H1 (cell line): Measurements from ENCODE around the gene SPDYE2B. TPM values are rescaled to one million over a fixed set of nuclear protein-coding genes. Genes with fewer than 3 reads are reported as not detected.
A peak's percentile ranks its signal among the peaks of the same experiment; 100 is the strongest.
"Not testable (repeated sequence)": the region's sequence is repeated elsewhere in the genome, so short reads cannot be mapped to it uniquely, and the experiment has no call there.

Experiments
- CTCF ChIA-PET: fragments of 300-600 bp; sonication (Branson Sonifier 250); formaldehyde crosslinking; loops from one replicate; lab custom pipeline; 2021; ENCODE audit not compliant: partially characterized antibody; lab: Charles Lee
- POLR2A ChIA-PET: fragments of 300-600 bp; sonication (Branson Sonifier 250); formaldehyde crosslinking; loops from one replicate; lab custom pipeline; 2021; ENCODE audit warnings: inconsistent platforms; ENCODE audit not compliant: partially characterized antibody; lab: Charles Lee
- DNase-seq, 2 experiments: peaks; one replicate each; pipeline versions ENCODE4 v3.0.0 to v3.0.0-alpha.2; 2010 to 2022; ENCODE audit warnings: low spot score in 2 of 2, low read depth in 1 of 2, mixed read lengths in 1 of 2
- FAIRE-seq: peaks from 2 replicates; lab custom pipeline; 2011; peaks lifted over from hg19 to GRCh38; lab: Jason Lieb, UNC
- H2AFZ ChIP-seq: 2 replicates; pipeline ENCODE4 v1.8.1; 2012; ENCODE audit warnings: low read length, inconsistent platforms
- H2AK5ac ChIP-seq: 2 replicates; pipeline ENCODE4 v1.6.1; 2013; ENCODE audit warnings: low read depth, low read length
- H2BK120ac ChIP-seq: replicated peaks from 2 replicates; pipeline ENCODE3; 2013; ENCODE audit warnings: low read depth, low read length, inconsistent platforms
- H2BK12ac ChIP-seq: 2 replicates; pipeline ENCODE4 v1.6.1; 2013; ENCODE audit warnings: low read depth, low read length
- H2BK15ac ChIP-seq: 2 replicates; pipeline ENCODE4 v1.6.1; 2013; ENCODE audit warnings: low read length
- H2BK20ac ChIP-seq: 2 replicates; pipeline ENCODE4 v1.6.1; 2013; ENCODE audit warnings: low read length
- H2BK5ac ChIP-seq: 2 replicates; pipeline ENCODE4 v1.6.1; 2013; ENCODE audit warnings: low read depth, low read length
- H3K14ac ChIP-seq: 2 replicates; pipeline ENCODE4 v1.6.1; 2013; ENCODE audit warnings: inconsistent platforms; ENCODE audit not compliant: insufficient read length
- H3K18ac ChIP-seq: 2 replicates; pipeline ENCODE4 v1.6.1; 2013; ENCODE audit warnings: low read length; ENCODE audit errors: extremely low read depth
- H3K23ac ChIP-seq: 2 replicates; pipeline ENCODE4 v1.6.1; 2013; ENCODE audit warnings: inconsistent platforms; ENCODE audit not compliant: insufficient read length
- H3K23me2 ChIP-seq: 2 replicates; pipeline ENCODE4 v1.6.1; 2013; ENCODE audit warnings: low read depth, low read length
- H3K27ac ChIP-seq: 2 replicates; pipeline ENCODE4 v1.6.1; 2011; ENCODE audit warnings: low read depth, low read length, inconsistent platforms
- H3K27me3 ChIP-seq, 4 experiments: replicated peaks in 1 of 4; 1 replicate in 1 of 4; 2 replicates in 3 of 4; pipeline versions ENCODE4 v1.6.1 to v1.8.1; 2011 to 2013; ENCODE audit warnings: low read length in 3 of 4, mild to moderate bottlenecking in 3 of 4, inconsistent platforms in 2 of 4, mixed read lengths in 2 of 4, moderate library complexity in 1 of 4; ENCODE audit not compliant: control insufficient read depth in 3 of 4, insufficient read depth in 3 of 4; ENCODE audit errors: extremely low read depth in 1 of 4
- H3K36me3 ChIP-seq, 4 experiments: 2 replicates each; pipeline versions ENCODE4 v1.6.1 to v1.8.1; 2011 to 2013; ENCODE audit warnings: mild to moderate bottlenecking in 4 of 4, low read length in 3 of 4, moderate library complexity in 2 of 4, control low read depth in 1 of 4, inconsistent platforms in 1 of 4; ENCODE audit not compliant: insufficient read depth in 4 of 4, control insufficient read depth in 2 of 4
- H3K4ac ChIP-seq: replicated peaks from 2 replicates; pipeline ENCODE3; 2013; ENCODE audit warnings: low read length, low read depth, mixed read lengths, inconsistent platforms; ENCODE audit not compliant: insufficient read length
- H3K4me1 ChIP-seq, 4 experiments: replicated peaks in 1 of 4; 1 replicate in 1 of 4; 2 replicates in 3 of 4; pipeline versions ENCODE4 v1.6.1 to v1.8.1; 2011 to 2013; ENCODE audit warnings: low read length in 3 of 4, inconsistent platforms in 2 of 4, mixed read lengths in 1 of 4; ENCODE audit not compliant: insufficient read depth in 4 of 4, control insufficient read depth in 3 of 4
- H3K4me2 ChIP-seq, 2 experiments: 2 replicates each; pipeline versions ENCODE4 v1.6.1 to v1.8.1; 2011 to 2013; ENCODE audit warnings: low read depth in 2 of 2, low read length in 2 of 2, control low read depth in 1 of 2, inconsistent platforms in 1 of 2, mild to moderate bottlenecking in 1 of 2; ENCODE audit not compliant: insufficient read depth in 1 of 2
- H3K4me3 ChIP-seq, 4 experiments: fragments of 200-600, 300-600 bp in 1 of 4; sonication (generic), shearing (Covaris generic), sonication (Bioruptor Twin) in 1 of 4; 2 replicates each; pipeline versions ENCODE4 v1.5.1 to v1.8.1; 2011 to 2016; ENCODE audit warnings: low read length in 4 of 4, low read depth in 3 of 4, control low read depth in 2 of 4, inconsistent platforms in 2 of 4, mild to moderate bottlenecking in 2 of 4, mixed read lengths in 1 of 4, moderate library complexity in 1 of 4; ENCODE audit not compliant: insufficient read depth in 2 of 4; ENCODE audit errors: extremely low read depth in 1 of 4
- H3K56ac ChIP-seq: replicated peaks from 2 replicates; pipeline ENCODE3; 2013; ENCODE audit warnings: low read depth, mild to moderate bottlenecking, mixed read lengths, low read length, inconsistent platforms; ENCODE audit not compliant: insufficient read length
- H3K79me1 ChIP-seq: 2 replicates; pipeline ENCODE4 v1.6.1; 2013; ENCODE audit warnings: low read depth, low read length, control low read depth
- H3K79me2 ChIP-seq, 2 experiments: 2 replicates each; pipeline versions ENCODE4 v1.6.1 to v1.8.1; 2012 to 2013; ENCODE audit warnings: low read length in 2 of 2, mild to moderate bottlenecking in 2 of 2, inconsistent platforms in 1 of 2; ENCODE audit not compliant: insufficient read depth in 2 of 2, control insufficient read depth in 1 of 2
- H3K9ac ChIP-seq, 4 experiments: replicated peaks in 1 of 4; 1 replicate in 1 of 4; 2 replicates in 3 of 4; pipeline versions ENCODE4 v1.6.1 to v1.8.1; 2011 to 2013; ENCODE audit warnings: low read depth in 3 of 4, low read length in 3 of 4, control low read depth in 2 of 4, mild to moderate bottlenecking in 2 of 4, moderate library complexity in 2 of 4, inconsistent platforms in 1 of 4; ENCODE audit errors: extremely low read depth in 1 of 4
- H3K9me3 ChIP-seq, 2 experiments: 2 replicates each; pipeline versions ENCODE4 v1.6.1 to v1.8.1; 2012 to 2013; ENCODE audit warnings: mild to moderate bottlenecking in 2 of 2, moderate library complexity in 2 of 2, control low read depth in 1 of 2, inconsistent platforms in 1 of 2, low read depth in 1 of 2, low read length in 1 of 2, mixed read lengths in 1 of 2; ENCODE audit not compliant: insufficient read depth in 2 of 2
- H4K20me1 ChIP-seq, 2 experiments: replicated peaks in 1 of 2; 2 replicates each; pipeline versions ENCODE3 to v1.8.1; 2011 to 2013; ENCODE audit warnings: inconsistent platforms in 2 of 2, low read length in 2 of 2, mild to moderate bottlenecking in 1 of 2; ENCODE audit not compliant: insufficient read depth in 2 of 2, control insufficient read depth in 1 of 2
- H4K5ac ChIP-seq: 2 replicates; pipeline ENCODE4 v1.6.1; 2013; ENCODE audit warnings: low read length, low read depth, mixed read lengths, inconsistent platforms; ENCODE audit not compliant: insufficient read length
- H4K8ac ChIP-seq: 2 replicates; pipeline ENCODE4 v1.8.0; 2013; ENCODE audit warnings: mild to moderate bottlenecking, moderate library complexity, low read length, inconsistent platforms; ENCODE audit not compliant: insufficient read depth; ENCODE audit errors: extremely low read depth
- H4K91ac ChIP-seq: replicated peaks from 2 replicates; pipeline ENCODE3; 2013; ENCODE audit warnings: low read length, mixed read lengths, inconsistent platforms; ENCODE audit not compliant: insufficient read length
- WGBS, 2 experiments: shearing (Covaris generic) in 1 of 2; methylation state at CpG; one replicate each; pipeline versions ENCODE4 v1.1.6 to v1.1.7; 2013 to 2015; ENCODE audit warnings: low lambda C conversion rate in 2 of 2, mixed read lengths in 2 of 2, inconsistent platforms in 1 of 2, low coverage in 1 of 2, missing lambda C conversion rate in 1 of 2; ENCODE audit not compliant: insufficient replicate concordance in 2 of 2, insufficient coverage in 1 of 2, insufficient read length in 1 of 2; ENCODE audit errors: extremely low coverage in 1 of 2, missing lambda C conversion rate in 1 of 2; 5-methylcytosine and 5-hydroxymethylcytosine counted together
- polyA plus RNA-seq, 7 experiments: library from polyadenylated mRNA; depleted of rRNA in 3 of 7; stranded (reverse) in 5 of 7; unstranded in 2 of 7; fragments of >200 nt in 5 of 7; fragments of 200-250 nt in 2 of 7; gene quantifications; 1 replicate in 5 of 7; 2 replicates in 1 of 7; 4 replicates in 1 of 7; pipeline versions ENCODE4 v1.2.1 to v1.2.3, GENCODE V29; 2011 to 2013; ENCODE audit warnings: missing spikeins in 2 of 7, mixed read lengths in 2 of 7
- total RNA-seq: library from RNA; stranded (reverse); fragmentation: NEBNext Ultra II Directional; extraction: Animal tissue kit (Norgen Biotek cat#: 25700); gene quantifications from 2 replicates; pipeline ENCODE4 v1.2.1, GENCODE V29; 2021

The SPDYE2B gene
- total and polyA plus RNA-seq, 2 of the 8 experiments (the other 6 are each of a cell fraction or from before 2014, with no cell fraction given), result not detected

DNA sequence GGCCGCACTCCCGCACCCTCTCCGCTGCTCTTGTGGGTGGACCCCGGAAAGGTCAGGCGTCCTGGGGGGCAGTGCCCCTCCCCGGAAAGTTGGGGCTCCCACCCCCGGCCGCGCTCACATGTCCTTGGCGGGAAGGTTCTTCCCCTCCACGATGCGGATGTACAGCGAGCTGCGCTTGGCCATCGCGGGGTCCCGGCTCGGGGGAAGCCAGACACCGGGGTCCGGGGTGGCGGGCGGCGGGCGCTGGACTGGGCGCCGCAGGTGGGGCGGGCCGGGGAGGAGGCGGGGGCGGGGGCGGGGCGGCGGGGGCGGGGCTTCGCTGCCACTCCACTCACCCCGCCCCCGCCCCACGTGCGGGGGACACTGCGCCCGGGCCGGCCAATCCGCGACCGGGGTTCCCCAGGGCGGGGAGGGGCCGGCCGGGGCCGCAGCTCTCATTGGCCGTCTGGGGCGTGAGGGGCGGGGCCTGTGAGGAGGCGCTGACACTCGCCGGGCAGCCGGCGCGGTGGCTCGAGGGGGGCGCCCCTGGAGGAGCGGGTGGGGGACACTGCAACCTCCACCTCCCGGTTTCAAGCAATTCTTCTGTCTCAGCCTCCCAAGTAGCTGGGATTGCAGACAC, 33.5 kb upstream of the SPDYE2B start, which contains the start of gene RASA4:
Gene RASA4 (minus strand): TSS at position 250 of the 619 bp plus-strand sequence. CDS start 67 bp downstream, at position 183.
- H2BK120ac ChIP-seq, H3K4me1 ChIP-seq, H2BK20ac ChIP-seq, H2AK5ac ChIP-seq, H3K79me2 ChIP-seq, H3K79me1 ChIP-seq, CTCF ChIA-PET, H4K8ac ChIP-seq, H3K4ac ChIP-seq, H3K23me2 ChIP-seq, H2AFZ ChIP-seq, H3K27me3 ChIP-seq, H3K18ac ChIP-seq, H3K9me3 ChIP-seq, H4K91ac ChIP-seq, H3K14ac ChIP-seq, POLR2A ChIA-PET, H3K36me3 ChIP-seq, H3K27ac ChIP-seq, H4K20me1 ChIP-seq, H4K5ac ChIP-seq, H3K9ac ChIP-seq, H2BK15ac ChIP-seq, H2BK5ac ChIP-seq, H2BK12ac ChIP-seq, H3K56ac ChIP-seq, H3K23ac ChIP-seq, FAIRE-seq: not testable (repeated sequence)
- peak within 1 kb of the TSS; percentile 53 to 57; a peak in 3 of 4 replicates for H3K4me2 ChIP-seq
- WGBS, 2 experiments, result 2% methylated on average over 15 of the region's 62 CpGs; no CpG with 5 or more reads in 1 of the 2 experiments
- peak within 1 kb of the TSS in 2 of 4 experiments; percentile 45 to 54; a peak in 5 of 8 replicates for H3K4me3 ChIP-seq
- peak in 1 of 2 experiments; percentile 86 for DNase-seq

GRCh38 chr7:102618122-102618521, 32.0 kb upstream of the SPDYE2B start:
- H3K4me1 ChIP-seq, H3K79me2 ChIP-seq, H3K9ac ChIP-seq, H3K23ac ChIP-seq, H3K56ac ChIP-seq, H2BK20ac ChIP-seq, H3K14ac ChIP-seq, H3K36me3 ChIP-seq, H3K23me2 ChIP-seq, H3K9me3 ChIP-seq, H4K5ac ChIP-seq, H3K4me2 ChIP-seq, H3K4me3 ChIP-seq, POLR2A ChIA-PET, H4K8ac ChIP-seq, FAIRE-seq, H2AK5ac ChIP-seq, H2BK15ac ChIP-seq, H3K27ac ChIP-seq, H2BK120ac ChIP-seq, H2BK12ac ChIP-seq, H4K20me1 ChIP-seq, H3K27me3 ChIP-seq, H3K79me1 ChIP-seq, H4K91ac ChIP-seq, H2BK5ac ChIP-seq, DNase-seq, H3K18ac ChIP-seq, H3K4ac ChIP-seq, CTCF ChIA-PET, H2AFZ ChIP-seq: not testable (repeated sequence)
- 86% methylated on average over 3 of the region's 8 CpGs; no CpG with 5 or more reads in 1 of the 2 experiments for WGBS, 2 experiments
